HG02623 (cell line): ENCODE measurements around the gene APOA1.

Experiments used
- ATAC-seq: cut with Tn5 transposase; IDR thresholded peaks from one replicate; pipeline ENCODE4 v1.9.1; 2021; ENCODE audit warnings: moderate library complexity; ENCODE audit not compliant: unreplicated experiment

Gene APOA1

GRCh38 chr11:116791002-116791812 is 46.2 kb downstream of the APOA1 start:
- ATAC-seq: no peak

GRCh38 chr11:116790167-116791001 is 47.0 kb downstream of the APOA1 start:
- ATAC-seq: no peak

DNA sequence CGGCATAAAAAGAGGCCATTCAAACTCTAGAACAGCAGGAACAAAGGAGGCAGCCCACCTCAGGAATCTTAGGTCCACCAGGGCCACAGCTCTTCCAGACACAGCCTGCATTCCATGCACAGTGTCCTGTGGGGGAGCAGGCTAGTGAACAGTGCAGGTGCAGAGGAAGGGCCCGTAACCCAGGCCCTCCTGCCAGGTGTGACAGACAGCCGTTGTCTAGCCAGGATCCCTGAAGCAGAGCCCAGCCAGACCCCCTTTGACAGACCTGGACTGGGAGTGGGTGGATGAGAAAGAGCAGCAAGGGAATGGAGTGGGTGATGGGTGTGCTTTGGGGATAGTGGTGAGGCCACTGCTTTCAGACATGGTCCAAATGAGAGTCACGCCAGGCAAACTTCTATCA is 48.4 kb downstream of the APOA1 start:
- ATAC-seq: no peak

DNA sequence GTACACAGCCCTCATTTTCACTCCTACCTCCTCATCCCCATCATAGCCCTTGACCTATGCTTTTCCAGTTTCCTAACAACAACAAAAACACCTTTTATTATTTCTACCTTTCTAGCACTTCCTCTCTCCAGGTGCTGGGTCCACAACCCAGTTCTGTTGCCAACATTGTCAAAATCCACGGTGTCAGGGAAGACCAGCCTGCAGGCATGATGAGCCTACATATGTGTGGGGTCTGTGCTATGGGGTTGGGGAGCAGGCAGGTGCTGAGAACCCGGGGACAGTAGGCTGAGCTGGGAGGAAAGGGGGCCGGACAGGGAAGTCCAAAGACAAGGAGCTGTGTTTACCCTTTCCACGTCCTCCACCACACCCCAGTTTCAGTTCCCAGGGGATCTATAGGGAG is 48.9 kb downstream of the APOA1 start:
- no peak for ATAC-seq

DNA sequence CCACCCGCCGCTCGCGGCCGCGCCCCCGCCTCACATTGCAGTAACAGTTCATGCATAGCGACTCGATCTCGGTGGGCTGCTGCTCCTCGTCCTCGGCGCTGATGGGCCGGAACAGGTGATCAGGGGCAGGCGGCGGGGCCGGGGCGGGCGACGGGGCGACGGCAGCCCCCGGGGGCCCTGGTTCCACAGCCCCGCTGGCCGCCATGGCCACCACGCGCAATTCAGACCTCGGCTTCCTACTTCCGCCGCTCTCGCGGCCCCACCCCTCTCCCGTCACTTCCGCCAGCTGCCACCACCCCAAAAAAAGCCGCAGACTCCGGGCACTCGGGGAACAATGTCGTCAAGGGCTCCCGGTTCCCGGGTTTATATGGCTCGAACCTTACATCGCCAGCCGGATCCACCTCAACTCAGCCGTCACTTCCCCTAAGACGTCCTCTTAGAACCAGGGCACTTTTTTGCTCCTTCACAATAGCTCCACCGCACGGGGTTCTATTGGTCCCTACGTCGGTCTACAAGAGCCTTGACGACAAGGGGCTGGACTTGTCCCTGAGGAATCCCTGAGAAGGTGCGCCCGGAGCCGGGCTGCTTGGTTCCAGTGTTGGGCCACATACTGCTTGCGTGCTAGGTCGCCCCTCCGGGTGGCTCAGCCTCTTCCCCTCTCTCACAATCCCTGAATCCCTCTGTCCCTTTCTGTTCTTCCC is 49.5 kb downstream of the APOA1 start, which contains the start of gene ZPR1:
ZPR1 (minus strand) TSS at position 238 of the 701 bp plus-strand sequence; CDS start at position 205, 33 bp downstream.
- peak; percentile 91 for ATAC-seq

DNA sequence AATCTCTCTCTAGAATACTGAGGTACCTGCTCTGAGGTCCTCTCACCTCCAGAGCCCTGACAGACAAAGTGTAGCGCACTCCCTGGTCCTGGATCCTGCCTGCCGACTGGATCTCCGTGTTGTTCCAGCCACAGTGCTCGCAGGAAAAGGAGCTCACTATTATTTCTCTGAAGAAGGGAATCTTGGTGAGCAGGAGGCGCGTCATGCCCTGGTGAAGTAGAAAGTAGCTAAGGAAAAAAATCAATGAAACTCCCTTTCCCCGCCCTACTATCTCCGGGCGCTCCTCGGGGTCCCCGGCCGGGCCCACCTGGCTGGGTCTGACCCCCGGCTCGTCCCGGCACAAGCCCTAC is 50.0 kb downstream of the APOA1 start:
- no peak for ATAC-seq

- no peak for ATAC-seq
These were observed 50.5 kb downstream of the APOA1 start for GRCh38 chr11:116786966-116787365.

DNA sequence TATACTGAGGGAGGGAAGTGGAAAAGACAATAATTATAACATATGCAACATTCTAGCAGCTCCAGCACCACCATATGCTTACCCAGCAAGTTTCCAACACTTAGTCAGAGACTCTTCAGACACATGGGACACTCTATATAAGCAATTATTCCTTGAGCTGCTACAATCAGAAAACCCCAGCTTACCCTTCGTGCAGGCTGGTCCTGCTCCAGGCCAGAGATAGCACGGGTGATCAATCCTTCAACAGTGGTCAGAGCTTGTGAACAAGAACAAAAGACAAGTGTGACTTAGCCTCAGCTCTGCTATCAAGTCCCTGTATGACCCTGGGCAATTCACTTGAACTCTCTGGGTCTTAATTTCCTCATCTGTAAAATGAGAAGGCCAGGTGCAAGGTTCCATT is 51.1 kb downstream of the APOA1 start:
- no peak for ATAC-seq
